ENCODE results near the gene MAGOHB.

DNA sequence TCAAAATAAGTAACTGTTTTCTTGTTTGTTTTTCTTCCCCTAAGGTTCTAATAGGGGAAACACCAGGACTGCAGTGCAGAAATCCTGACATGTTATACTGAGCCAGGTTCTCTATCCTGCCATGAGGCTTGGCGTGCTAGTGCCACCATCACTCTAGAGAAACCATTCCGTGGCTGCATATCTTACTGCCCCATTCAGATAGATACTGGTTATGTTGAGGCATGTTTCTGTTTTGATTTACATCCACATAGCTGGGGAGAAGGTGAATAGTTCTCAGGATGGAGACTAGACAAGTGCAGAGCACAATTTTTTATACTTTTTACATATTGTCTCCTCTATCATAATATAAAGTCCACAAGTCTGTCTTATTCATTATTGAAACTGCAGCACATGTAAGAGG lies 11.5 kb downstream of the MAGOHB start:
- TF ChIP-seq ZBTB25 (CRISPR knock-in tag; IDR thresholded peaks at IDR 0.05) (no peak), EP300 (IDR thresholded peaks at IDR 0.05; ENCODE audit: low read depth in 2 of 2, low read length in 2 of 2) (no peak), EP300 (CRISPR knock-in tag; IDR thresholded peaks at IDR 0.05; ENCODE audit: borderline replicate concordance) (no peak), TCF12 (IDR thresholded peaks at IDR 0.05) (no peak), TCF12 (CRISPR knock-in tag; IDR thresholded peaks at IDR 0.05) (no peak), GABPA (IDR thresholded peaks at IDR 0.05; ENCODE audit: low read depth, low read length) (no peak), GABPA (CRISPR knock-in tag; IDR thresholded peaks at IDR 0.05; ENCODE audit: low read depth) (no peak), SIN3A (IDR thresholded peaks at IDR 0.05; ENCODE audit: borderline replicate concordance, low read depth, low read length) (no peak), NR2F2 (IDR thresholded peaks at IDR 0.05; ENCODE audit: borderline replicate concordance, low read depth) (no peak)
- TF ChIP-seq, protein P1, sequence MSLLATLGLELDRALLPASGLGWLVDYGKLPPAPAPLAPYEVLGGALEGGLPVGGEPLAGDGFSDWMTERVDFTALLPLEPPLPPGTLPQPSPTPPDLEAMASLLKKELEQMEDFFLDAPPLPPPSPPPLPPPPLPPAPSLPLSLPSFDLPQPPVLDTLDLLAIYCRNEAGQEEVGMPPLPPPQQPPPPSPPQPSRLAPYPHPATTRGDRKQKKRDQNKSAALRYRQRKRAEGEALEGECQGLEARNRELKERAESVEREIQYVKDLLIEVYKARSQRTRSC (CRISPR knock-in tag; IDR thresholded peaks at IDR 0.05; ENCODE audit: low read depth), result no peak

Measured in HepG2 (cell line).